Measurements from ENCODE around the gene PIM1. TPM values are rescaled to one million over a fixed set of nuclear protein-coding genes. Genes with fewer than 3 reads are reported as not detected.

The PIM1 gene
- polyA plus RNA-seq, 1 of the 3 experiments (the other 2 are of a cell fraction), result 33.9 TPM

DNA sequence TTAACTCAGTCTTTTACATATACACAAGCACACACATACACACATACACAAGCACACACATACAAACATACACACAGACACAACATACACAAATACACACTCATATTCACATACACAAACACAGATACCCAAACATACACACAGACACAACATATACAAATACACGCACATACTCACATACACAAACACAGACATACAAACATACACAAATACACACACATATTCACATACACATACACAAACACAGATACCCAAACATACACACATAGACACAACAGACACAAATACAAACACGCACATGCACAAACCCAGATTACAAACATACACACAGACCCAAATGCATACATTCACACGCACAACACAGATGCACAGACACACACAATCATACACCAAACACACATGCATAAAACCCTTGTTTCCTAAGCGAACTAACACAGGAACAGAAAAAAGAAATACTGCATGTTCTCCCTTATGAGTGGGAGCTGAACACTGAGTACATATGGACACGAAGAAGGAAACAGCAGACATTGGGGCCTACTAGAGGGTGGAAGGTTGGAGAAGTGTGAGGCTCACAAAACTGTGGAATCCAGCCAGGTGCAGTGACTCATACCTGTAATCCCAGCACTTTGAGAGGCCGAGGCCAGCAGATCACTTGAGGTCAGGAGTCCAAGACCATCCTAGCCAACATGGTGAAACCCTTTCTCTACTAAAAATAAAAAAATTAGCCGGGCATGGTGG, 34.2 kb downstream of the PIM1 start:
- H3K36me3 ChIP-seq (replicated peaks in 1 of 2; ENCODE audit: control insufficient read depth in 1 of 2, insufficient read depth in 2 of 2, low read length in 1 of 2), result no peaks in the 10 kb centered on the region
- H3K27me3 ChIP-seq (ENCODE audit: insufficient read depth), result no peaks in the 10 kb centered on the region
- H3K27ac ChIP-seq (ENCODE audit: low read depth in 2 of 2, low read length in 1 of 2), result no peak overlapping the region
- H3F3A ChIP-seq (replicated peaks; ENCODE audit: insufficient read depth), result no peaks in the 10 kb centered on the region
- no peaks in the 10 kb centered on the region for H3K9me2 ChIP-seq
- ChIA-PET POLR2A (no interaction called here), CTCF (interaction anchor here (1.2 to 16.3 kb wide), 4 partner anchors 32 to 319 kb away, joined by 3 to 431 read pairs (median 8); partner anchors contain the start of gene C6orf89)
- WGBS (ENCODE audit: low lambda C conversion rate), result 82% methylated on average over 7 of the region's 7 CpGs
- H2AFZ ChIP-seq (ENCODE audit: low read depth), result no peak overlapping the region
- H3K4me2 ChIP-seq, result no peak overlapping the region
- TF ChIP-seq GABPA (IDR thresholded peaks at IDR 0.05; ENCODE audit: low read depth) (no peak), RCOR1 (IDR thresholded peaks at IDR 0.05; ENCODE audit: low read length) (no peak), FOSL2 (IDR thresholded peaks at IDR 0.05; ENCODE audit: borderline replicate concordance, low read depth) (peak; percentile 35; the same call in 1 of the 2 replicates), MEF2A (IDR thresholded peaks at IDR 0.05; ENCODE audit: borderline replicate concordance, low read depth) (no peak), NFIC (IDR thresholded peaks at IDR 0.05; ENCODE audit: borderline replicate concordance) (peak; percentile 14; the same call in 1 of the 2 replicates)
- no peaks in the 10 kb centered on the region for H4K20me1 ChIP-seq (ENCODE audit: insufficient read depth)
- no peak for DNase-seq
- H3K79me2 ChIP-seq (ENCODE audit: insufficient read depth), result no peaks in the 10 kb centered on the region
- H3K4me1 ChIP-seq (ENCODE audit: control insufficient read depth in 1 of 2, insufficient read depth in 2 of 2, low read depth in 1 of 2, low read length in 1 of 2), result no peaks in the 10 kb centered on the region
- no peaks in the 10 kb centered on the region for H3K9me3 ChIP-seq
- no peak overlapping the region for H3K4me3 ChIP-seq (ENCODE audit: low read depth in 2 of 2, low read length in 1 of 2)
- no peak overlapping the region for H3K9ac ChIP-seq

DNA sequence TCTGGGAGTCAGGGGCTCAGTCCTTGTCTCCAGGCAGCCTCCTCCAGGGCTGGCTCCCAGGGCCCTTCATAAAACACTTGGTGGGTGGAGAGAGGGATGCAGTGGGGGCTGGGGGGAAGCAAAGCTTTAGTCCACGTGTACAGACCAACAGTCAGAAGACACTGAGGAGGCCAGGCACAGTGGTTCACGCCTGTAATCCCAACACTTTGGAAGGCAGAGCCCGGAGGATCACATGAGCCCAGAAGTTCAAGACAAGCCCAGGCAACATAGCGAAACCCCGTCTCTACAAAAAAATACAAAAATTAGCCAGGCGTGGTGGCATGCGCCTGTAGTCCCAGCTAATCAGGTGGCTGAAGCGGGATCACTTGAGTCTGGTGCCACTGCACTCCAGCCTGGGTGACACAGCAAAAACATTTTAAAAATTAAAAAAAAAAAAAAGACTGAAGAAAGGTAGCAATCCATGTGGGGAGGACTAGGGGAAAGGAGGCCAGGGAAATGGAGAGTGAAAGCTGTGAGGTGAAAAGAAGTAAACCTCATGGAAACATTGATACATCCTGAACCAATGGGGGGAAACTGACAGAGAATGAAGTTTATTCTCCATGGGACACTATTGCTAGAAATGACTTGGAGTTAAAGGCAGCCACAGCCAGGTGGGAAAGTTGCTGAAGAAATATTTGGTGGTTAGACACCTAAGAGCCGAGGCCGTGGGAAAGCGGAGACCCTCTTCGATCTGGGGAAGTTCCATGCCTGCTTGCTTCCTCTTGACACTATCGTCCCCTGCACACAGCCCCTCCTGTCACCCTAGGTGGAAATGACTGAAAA, 35.4 kb downstream of the PIM1 start:
- Histone ChIP-seq H3K4me1 (ENCODE audit: control insufficient read depth in 1 of 2, insufficient read depth in 2 of 2, low read depth in 1 of 2, low read length in 1 of 2) (peaks cover 0 to 2% of the 10 kb centered on the region in 2 experiments; a peak in 1 of 4 replicates), H3K27ac (ENCODE audit: low read depth in 2 of 2, low read length in 1 of 2) (no peak overlapping the region), H3K9ac (no peak overlapping the region), H3K36me3 (replicated peaks in 1 of 2; ENCODE audit: control insufficient read depth in 1 of 2, insufficient read depth in 2 of 2, low read length in 1 of 2) (no peaks in the 10 kb centered on the region), H3F3A (replicated peaks; ENCODE audit: insufficient read depth) (no peaks in the 10 kb centered on the region), H3K79me2 (ENCODE audit: insufficient read depth) (no peaks in the 10 kb centered on the region), H3K9me3 (no peaks in the 10 kb centered on the region), H3K4me2 (no peak overlapping the region), H2AFZ (ENCODE audit: low read depth) (no peak overlapping the region), H3K27me3 (ENCODE audit: insufficient read depth) (no peaks in the 10 kb centered on the region), H4K20me1 (ENCODE audit: insufficient read depth) (no peaks in the 10 kb centered on the region), H3K4me3 (ENCODE audit: low read depth in 2 of 2, low read length in 1 of 2) (no peak overlapping the region), H3K9me2 (no peaks in the 10 kb centered on the region)
- TF ChIP-seq, protein P1, sequence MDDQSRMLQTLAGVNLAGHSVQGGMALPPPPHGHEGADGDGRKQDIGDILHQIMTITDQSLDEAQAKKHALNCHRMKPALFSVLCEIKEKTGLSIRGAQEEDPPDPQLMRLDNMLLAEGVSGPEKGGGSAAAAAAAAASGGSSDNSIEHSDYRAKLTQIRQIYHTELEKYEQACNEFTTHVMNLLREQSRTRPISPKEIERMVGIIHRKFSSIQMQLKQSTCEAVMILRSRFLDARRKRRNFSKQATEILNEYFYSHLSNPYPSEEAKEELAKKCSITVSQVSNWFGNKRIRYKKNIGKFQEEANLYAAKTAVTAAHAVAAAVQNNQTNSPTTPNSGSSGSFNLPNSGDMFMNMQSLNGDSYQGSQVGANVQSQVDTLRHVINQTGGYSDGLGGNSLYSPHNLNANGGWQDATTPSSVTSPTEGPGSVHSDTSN (IDR thresholded peaks at IDR 0.05), result no peak
- TF ChIP-seq TAF1 (IDR thresholded peaks at IDR 0.05; ENCODE audit: borderline replicate concordance, low read depth, low read length) (no peak), NFIC (IDR thresholded peaks at IDR 0.05; ENCODE audit: borderline replicate concordance) (no peak), RAD21 (IDR thresholded peaks at IDR 0.05; ENCODE audit: low read length) (no peak), POLR2AphosphoS5 (IDR thresholded peaks at IDR 0.05; ENCODE audit: low read depth, low read length) (no peak), FOSL2 (IDR thresholded peaks at IDR 0.05; ENCODE audit: borderline replicate concordance, low read depth) (no peak), ELF1 (IDR thresholded peaks at IDR 0.05) (no peak), MXI1 (IDR thresholded peaks at IDR 0.05; ENCODE audit: low read depth, low read length) (no peak), YY1 (IDR thresholded peaks at IDR 0.05; ENCODE audit: low read depth) (no peak), TCF12 (IDR thresholded peaks at IDR 0.05) (no peak), RXRA (IDR thresholded peaks at IDR 0.05; ENCODE audit: borderline replicate concordance, low read depth) (no peak), TEAD4 (IDR thresholded peaks at IDR 0.05; ENCODE audit: borderline replicate concordance, insufficient read depth) (no peak)
- TF ChIP-seq, protein P2, sequence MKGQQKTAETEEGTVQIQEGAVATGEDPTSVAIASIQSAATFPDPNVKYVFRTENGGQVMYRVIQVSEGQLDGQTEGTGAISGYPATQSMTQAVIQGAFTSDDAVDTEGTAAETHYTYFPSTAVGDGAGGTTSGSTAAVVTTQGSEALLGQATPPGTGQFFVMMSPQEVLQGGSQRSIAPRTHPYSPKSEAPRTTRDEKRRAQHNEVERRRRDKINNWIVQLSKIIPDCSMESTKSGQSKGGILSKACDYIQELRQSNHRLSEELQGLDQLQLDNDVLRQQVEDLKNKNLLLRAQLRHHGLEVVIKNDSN (IDR thresholded peaks at IDR 0.05; ENCODE audit: borderline replicate concordance, low read depth), result no peak
- TF ChIP-seq, protein P3, sequence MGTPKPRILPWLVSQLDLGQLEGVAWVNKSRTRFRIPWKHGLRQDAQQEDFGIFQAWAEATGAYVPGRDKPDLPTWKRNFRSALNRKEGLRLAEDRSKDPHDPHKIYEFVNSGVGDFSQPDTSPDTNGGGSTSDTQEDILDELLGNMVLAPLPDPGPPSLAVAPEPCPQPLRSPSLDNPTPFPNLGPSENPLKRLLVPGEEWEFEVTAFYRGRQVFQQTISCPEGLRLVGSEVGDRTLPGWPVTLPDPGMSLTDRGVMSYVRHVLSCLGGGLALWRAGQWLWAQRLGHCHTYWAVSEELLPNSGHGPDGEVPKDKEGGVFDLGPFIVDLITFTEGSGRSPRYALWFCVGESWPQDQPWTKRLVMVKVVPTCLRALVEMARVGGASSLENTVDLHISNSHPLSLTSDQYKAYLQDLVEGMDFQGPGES (IDR thresholded peaks at IDR 0.05; ENCODE audit: low read depth, low read length), result no peak
- TF ChIP-seq, protein P4, sequence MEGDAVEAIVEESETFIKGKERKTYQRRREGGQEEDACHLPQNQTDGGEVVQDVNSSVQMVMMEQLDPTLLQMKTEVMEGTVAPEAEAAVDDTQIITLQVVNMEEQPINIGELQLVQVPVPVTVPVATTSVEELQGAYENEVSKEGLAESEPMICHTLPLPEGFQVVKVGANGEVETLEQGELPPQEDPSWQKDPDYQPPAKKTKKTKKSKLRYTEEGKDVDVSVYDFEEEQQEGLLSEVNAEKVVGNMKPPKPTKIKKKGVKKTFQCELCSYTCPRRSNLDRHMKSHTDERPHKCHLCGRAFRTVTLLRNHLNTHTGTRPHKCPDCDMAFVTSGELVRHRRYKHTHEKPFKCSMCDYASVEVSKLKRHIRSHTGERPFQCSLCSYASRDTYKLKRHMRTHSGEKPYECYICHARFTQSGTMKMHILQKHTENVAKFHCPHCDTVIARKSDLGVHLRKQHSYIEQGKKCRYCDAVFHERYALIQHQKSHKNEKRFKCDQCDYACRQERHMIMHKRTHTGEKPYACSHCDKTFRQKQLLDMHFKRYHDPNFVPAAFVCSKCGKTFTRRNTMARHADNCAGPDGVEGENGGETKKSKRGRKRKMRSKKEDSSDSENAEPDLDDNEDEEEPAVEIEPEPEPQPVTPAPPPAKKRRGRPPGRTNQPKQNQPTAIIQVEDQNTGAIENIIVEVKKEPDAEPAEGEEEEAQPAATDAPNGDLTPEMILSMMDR (IDR thresholded peaks at IDR 0.05), result no peak
- TF ChIP-seq, protein P5, sequence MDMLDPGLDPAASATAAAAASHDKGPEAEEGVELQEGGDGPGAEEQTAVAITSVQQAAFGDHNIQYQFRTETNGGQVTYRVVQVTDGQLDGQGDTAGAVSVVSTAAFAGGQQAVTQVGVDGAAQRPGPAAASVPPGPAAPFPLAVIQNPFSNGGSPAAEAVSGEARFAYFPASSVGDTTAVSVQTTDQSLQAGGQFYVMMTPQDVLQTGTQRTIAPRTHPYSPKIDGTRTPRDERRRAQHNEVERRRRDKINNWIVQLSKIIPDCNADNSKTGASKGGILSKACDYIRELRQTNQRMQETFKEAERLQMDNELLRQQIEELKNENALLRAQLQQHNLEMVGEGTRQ (IDR thresholded peaks at IDR 0.05; ENCODE audit: borderline replicate concordance, low read depth, low read length), result no peak
- DNase-seq, result no peak
- 84% methylated on average over 13 of the region's 13 CpGs for WGBS (ENCODE audit: low lambda C conversion rate)
- CTCF ChIA-PET, result interaction anchor here (1.0 to 16.3 kb wide), 6 partner anchors 11 to 320 kb away, joined by 3 to 431 read pairs (median 10); partner anchors contain the start of gene C6orf89
- POLR2A ChIA-PET, result no interaction called here
